HEK293 (cell line): Measurements from ENCODE around the gene GGA1.

Source experiments
- ATF2 ChIP-seq: fragments of 450-650 bp; formaldehyde crosslinking; IDR thresholded peaks from 2 replicates; pipeline ENCODE4 v1.5.1; 2016; ENCODE audit warnings: missing biosample characterization, missing genetic modification characterization, low read depth
- BCL11A ChIP-seq: fragments of 450-650 bp; formaldehyde crosslinking; IDR thresholded peaks from 2 replicates; pipeline ENCODE4 v1.5.1; 2016; ENCODE audit warnings: low read depth, missing biosample characterization, missing genetic modification characterization
- BCL6B ChIP-seq: fragments of 450-650 bp; formaldehyde crosslinking; IDR thresholded peaks from 2 replicates; pipeline ENCODE4 v1.5.1; 2017; ENCODE audit warnings: missing biosample characterization, missing genetic modification characterization
- ELK4 ChIP-seq: IDR thresholded peaks from 2 replicates; pipeline ENCODE4 v1.6.1; 2011; ENCODE audit warnings: mild to moderate bottlenecking, low read depth, low read length, borderline replicate concordance
- FEZF1 ChIP-seq: fragments of 450-650 bp; formaldehyde crosslinking; IDR thresholded peaks from 2 replicates; pipeline ENCODE4 v1.5.1; 2016; ENCODE audit warnings: missing biosample characterization, missing genetic modification characterization
- IKZF3 ChIP-seq: fragments of 450-650 bp; IDR thresholded peaks from 2 replicates; pipeline ENCODE4 v1.5.0; 2018; ENCODE audit warnings: missing biosample characterization, mild to moderate bottlenecking, missing genetic modification characterization, moderate library complexity
- INSM2 ChIP-seq: fragments of 450-650 bp; formaldehyde crosslinking; IDR thresholded peaks from 2 replicates; pipeline ENCODE4 v1.5.1; 2016; ENCODE audit warnings: missing biosample characterization, missing genetic modification characterization
- KLF16 ChIP-seq: fragments of 450-650 bp; formaldehyde crosslinking; IDR thresholded peaks from 2 replicates; pipeline ENCODE4 v1.5.1; 2017; ENCODE audit warnings: missing biosample characterization, missing genetic modification characterization
- KLF17 ChIP-seq: fragments of 450-650 bp; formaldehyde crosslinking; IDR thresholded peaks from 2 replicates; pipeline ENCODE4 v1.5.1; 2016; ENCODE audit warnings: missing biosample characterization, missing genetic modification characterization
- MZF1 ChIP-seq: fragments of 450-650 bp; formaldehyde crosslinking; IDR thresholded peaks from 2 replicates; pipeline ENCODE4 v1.5.1; 2017; ENCODE audit warnings: missing biosample characterization, missing genetic modification characterization, borderline replicate concordance
- PRDM6 ChIP-seq: fragments of 450-650 bp; formaldehyde crosslinking; IDR thresholded peaks from 2 replicates; pipeline ENCODE4 v1.5.1; 2017; ENCODE audit warnings: missing biosample characterization, missing genetic modification characterization
- SETDB1 ChIP-seq: IDR thresholded peaks from one replicate; pipeline ENCODE4 v1.6.1; 2017; ENCODE audit warnings: mild to moderate bottlenecking, low read length, moderate library complexity, mixed read lengths; ENCODE audit not compliant: insufficient read length
- TRIM28 ChIP-seq: IDR thresholded peaks from 2 replicates; pipeline ENCODE4 v1.6.1; 2011; ENCODE audit warnings: low read length, control low read depth, borderline replicate concordance
- YY1 ChIP-seq: fragments of 450-650 bp; formaldehyde crosslinking; IDR thresholded peaks from 2 replicates; pipeline ENCODE4 v1.5.1; 2018; ENCODE audit warnings: missing biosample characterization, missing genetic modification characterization
- ZBTB26 ChIP-seq: fragments of 450-650 bp; formaldehyde crosslinking; optimal IDR thresholded peaks from 2 replicates; pipeline ENCODE3; 2016; ENCODE audit warnings: missing biosample characterization, mild to moderate bottlenecking, missing genetic modification characterization
- ZNF121 ChIP-seq: fragments of 450-650 bp; formaldehyde crosslinking; IDR thresholded peaks from 2 replicates; pipeline ENCODE4 v1.5.1; 2016; ENCODE audit warnings: missing biosample characterization, missing genetic modification characterization
- ZNF140 ChIP-seq: fragments of 450-650 bp; formaldehyde crosslinking; IDR thresholded peaks from 2 replicates; pipeline ENCODE4 v1.5.1; 2016; ENCODE audit warnings: missing biosample characterization, missing genetic modification characterization
- ZNF174 ChIP-seq: fragments of 450-650 bp; formaldehyde crosslinking; IDR thresholded peaks from 2 replicates; pipeline ENCODE4 v1.5.0; 2017; ENCODE audit warnings: missing biosample characterization, mild to moderate bottlenecking, missing genetic modification characterization
- ZNF19 ChIP-seq: fragments of 450-650 bp; formaldehyde crosslinking; IDR thresholded peaks from 2 replicates; pipeline ENCODE4; 2016; ENCODE audit warnings: missing biosample characterization, missing genetic modification characterization, low read depth
- ZNF26 ChIP-seq: fragments of 450-650 bp; formaldehyde crosslinking; IDR thresholded peaks from 2 replicates; pipeline ENCODE4 v1.5.1; 2016; ENCODE audit warnings: missing biosample characterization, missing genetic modification characterization
- ZNF302 ChIP-seq: fragments of 450-650 bp; formaldehyde crosslinking; IDR thresholded peaks from 2 replicates; pipeline ENCODE4 v1.5.1; 2016; ENCODE audit warnings: missing biosample characterization, missing genetic modification characterization, low read depth
- ZNF335 ChIP-seq: fragments of 450-650 bp; formaldehyde crosslinking; conservative IDR thresholded peaks from 2 replicates; pipeline ENCODE4 v1.5.1; 2016; ENCODE audit warnings: missing biosample characterization, missing genetic modification characterization
- ZNF391 ChIP-seq: fragments of 450-650 bp; formaldehyde crosslinking; IDR thresholded peaks from 2 replicates; pipeline ENCODE4 v1.5.1; 2016; ENCODE audit warnings: low read depth, missing biosample characterization, missing genetic modification characterization, borderline replicate concordance
- ZNF558 ChIP-seq: fragments of 450-650 bp; formaldehyde crosslinking; IDR thresholded peaks from 2 replicates; pipeline ENCODE4 v1.5.1; 2016; ENCODE audit warnings: missing biosample characterization, missing genetic modification characterization
- ZNF596 ChIP-seq: fragments of 450-650 bp; IDR thresholded peaks from 2 replicates; pipeline ENCODE4 v1.5.0; 2018; ENCODE audit warnings: missing biosample characterization, mild to moderate bottlenecking, missing genetic modification characterization, moderate library complexity
- ZNF701 ChIP-seq: fragments of 450-650 bp; formaldehyde crosslinking; IDR thresholded peaks from 2 replicates; pipeline ENCODE4 v1.5.1; 2016; ENCODE audit warnings: missing biosample characterization, missing genetic modification characterization
- ZXDB ChIP-seq: fragments of 450-650 bp; formaldehyde crosslinking; IDR thresholded peaks from 2 replicates; pipeline ENCODE4 v1.5.1; 2016; ENCODE audit warnings: missing biosample characterization, missing genetic modification characterization

Gene GGA1

GRCh38 chr22:37607010-37607934, 1.4 kb upstream of the GGA1 start (continued):
- TF ChIP-seq ATF2 (tag by site-specific recombination) (peak; percentile 3; the same call in 1 of the 2 replicates), ZXDB (no peak), ZNF596 (tag by site-specific recombination) (no peak), ZNF121 (tag by site-specific recombination) (peak; percentile 76), YY1 (tag by site-specific recombination) (peak; percentile 36; the same call in 1 of the 2 replicates), TRIM28 (no peak), MZF1 (tag by site-specific recombination) (no peak), ZNF26 (tag by site-specific recombination) (no peak), KLF16 (tag by site-specific recombination) (peak; percentile 21; the same call in 1 of the 2 replicates), ZBTB26 (tag by site-specific recombination) (peak; percentile 21), IKZF3 (tag by site-specific recombination) (peak; percentile 58; the same call in 1 of the 2 replicates), ZNF391 (no peak), PRDM6 (tag by site-specific recombination) (no peak), KLF17 (0 out of 2 replicates have a peak, but pooled peaks have one; percentile 43), SETDB1 (no peak), INSM2 (tag by site-specific recombination) (no peak), ZNF19 (no peak), ZNF701 (no peak), ELK4 (no peak), ZNF558 (tag by site-specific recombination) (no peak), ZNF302 (tag by site-specific recombination) (no peak), ZNF335 (tag by site-specific recombination) (peak; percentile 69), ZNF140 (tag by site-specific recombination) (no peak), BCL6B (tag by site-specific recombination) (no peak), ZNF174 (tag by site-specific recombination) (no peak), BCL11A (no peak), FEZF1 (tag by site-specific recombination) (no peak)
